Ovary (tissue), 3 donors: Measurements from ENCODE around the gene SLC27A2.
"Not testable (repeated sequence)": the region's sequence is repeated elsewhere in the genome, so short reads cannot be mapped to it uniquely, and the experiment has no call there.

Source experiments
- CTCF ChIP-seq, 3 donors: fragments of 450-650 bp in 2 of 3; fragments of 200-600 bp in 1 of 3; IDR thresholded peaks; one replicate each; pipeline versions ENCODE4 v1.5.1 to v1.8.0; 2016 to 2022; ENCODE audit warnings: antibody characterized with exemption in 3 of 3, mild to moderate bottlenecking in 1 of 3
- POLR2A ChIP-seq: fragments of 450-650 bp; IDR thresholded peaks from one replicate; pipeline ENCODE4 v1.6.1; 2017; ENCODE audit warnings: antibody characterized with exemption, mild to moderate bottlenecking, moderate library complexity
- donor health status: DM: no; HTN: no; CAD: no.

DNA sequence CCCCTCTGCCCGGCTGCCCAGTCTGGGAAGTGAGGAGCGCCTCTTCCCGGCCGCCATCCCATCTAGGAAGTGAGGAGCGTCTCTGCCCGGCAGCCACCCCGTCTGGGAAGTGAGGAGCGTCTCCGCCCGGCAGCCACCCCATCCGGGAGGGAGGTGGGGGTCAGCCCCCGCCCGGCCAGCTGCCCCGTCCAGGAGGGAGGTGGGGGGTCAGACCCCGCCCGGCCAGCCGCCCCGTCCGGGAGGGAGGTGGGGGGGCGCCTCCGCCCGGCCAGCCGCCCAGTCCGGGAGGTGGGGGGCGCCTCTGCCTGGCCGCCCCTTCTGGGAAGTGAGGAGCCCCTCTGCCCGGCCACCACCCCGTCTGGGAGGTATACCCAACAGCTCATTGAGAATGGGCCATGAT is 23.8 kb upstream of the SLC27A2 start:
- not testable (repeated sequence) for TF ChIP-seq CTCF (IDR thresholded peaks at IDR 0.05); POLR2A
